GM18867 (cell line): Measurements from ENCODE around the gene CALML3.

Source experiments
- ATAC-seq: cut with Tn5 transposase; IDR thresholded peaks from one replicate; pipeline ENCODE4 v1.9.1; 2021; ENCODE audit warnings: mild to moderate bottlenecking, moderate library complexity; ENCODE audit not compliant: unreplicated experiment

The CALML3 gene

GRCh38 chr10:5523796-5524574 lies 776 bp upstream of the CALML3 start:
- no peak for ATAC-seq

- no peak for ATAC-seq
These were observed 990 bp downstream of the CALML3 start for GRCh38 chr10:5525561-5526341.

DNA sequence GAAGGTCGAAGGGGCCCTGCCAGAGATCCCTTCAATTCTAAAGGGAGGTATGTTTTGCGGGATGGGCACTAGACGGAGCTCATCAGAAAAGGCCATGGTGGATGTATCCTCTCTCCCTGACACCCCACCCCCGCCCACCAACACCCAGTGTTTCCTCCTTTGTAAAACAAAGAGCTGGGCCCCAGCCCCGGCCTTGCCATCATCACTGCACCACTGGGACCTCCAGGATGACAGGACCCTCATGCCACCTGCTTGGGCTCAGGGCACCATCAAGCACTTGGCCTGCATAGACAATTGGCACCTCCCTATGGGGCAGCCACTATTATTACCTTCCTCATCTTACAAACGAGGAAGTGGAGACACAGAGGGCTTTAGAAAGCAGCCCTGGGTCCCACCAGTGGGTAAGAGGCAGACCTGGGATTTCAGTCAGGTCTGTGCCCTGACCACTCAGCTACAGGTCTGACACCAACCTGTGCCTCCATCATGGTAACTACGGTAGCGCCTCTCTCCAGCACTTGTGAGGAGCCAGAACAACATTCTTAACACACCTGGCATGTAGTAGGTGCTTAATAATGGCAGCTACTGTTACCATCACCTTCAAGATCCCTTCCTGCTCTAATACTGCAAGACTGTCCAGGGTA lies 2.0 kb downstream of the CALML3 start:
- no peak for ATAC-seq

DNA sequence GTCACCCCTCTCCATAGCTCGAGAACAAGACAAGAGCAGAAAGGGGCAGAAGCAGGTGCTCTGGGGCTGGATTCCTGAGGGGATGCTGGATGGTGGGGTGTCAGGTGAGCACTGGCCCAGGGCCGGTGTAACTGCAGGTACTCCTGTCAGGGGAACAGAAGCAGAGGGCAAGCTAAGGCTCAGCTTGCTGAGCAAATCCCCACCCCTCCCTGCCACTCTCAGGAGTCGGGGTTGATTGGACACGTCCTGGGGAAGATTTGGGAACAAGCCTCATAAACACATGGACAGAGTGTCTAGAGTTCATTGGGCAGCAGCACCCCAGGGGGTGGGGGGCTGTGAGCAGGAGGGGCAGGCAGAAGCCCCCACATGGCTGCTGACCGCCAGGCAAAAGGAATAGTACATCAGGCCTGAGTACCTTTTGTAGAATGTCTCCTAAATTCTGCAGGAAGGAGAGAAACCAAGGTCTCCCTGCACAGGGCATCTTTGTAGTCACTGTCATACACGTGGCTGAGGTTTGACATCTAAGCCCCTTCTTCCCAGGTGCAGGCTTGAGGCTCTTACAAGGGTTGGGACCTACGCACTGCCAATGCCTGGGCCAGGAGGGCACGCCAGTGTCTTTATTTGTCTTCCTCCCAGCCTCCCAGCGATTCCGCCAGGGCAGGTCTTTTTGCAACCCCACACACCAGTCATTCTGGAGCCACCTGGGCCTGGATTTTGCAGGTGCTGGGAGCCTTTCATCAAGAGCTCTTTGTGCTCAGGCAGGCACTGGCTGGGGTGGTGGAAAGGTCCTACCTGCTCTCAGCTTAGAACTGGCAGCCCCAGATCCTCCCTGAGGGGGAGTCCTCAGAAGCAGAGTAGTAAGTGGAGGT lies 2.8 kb downstream of the CALML3 start:
- ATAC-seq, result no peak

GRCh38 chr10:5528989-5529701 lies 4.4 kb downstream of the CALML3 start:
- ATAC-seq, result no peak

GRCh38 chr10:5529702-5530411 lies 5.1 kb downstream of the CALML3 start:
- no peak for ATAC-seq

DNA sequence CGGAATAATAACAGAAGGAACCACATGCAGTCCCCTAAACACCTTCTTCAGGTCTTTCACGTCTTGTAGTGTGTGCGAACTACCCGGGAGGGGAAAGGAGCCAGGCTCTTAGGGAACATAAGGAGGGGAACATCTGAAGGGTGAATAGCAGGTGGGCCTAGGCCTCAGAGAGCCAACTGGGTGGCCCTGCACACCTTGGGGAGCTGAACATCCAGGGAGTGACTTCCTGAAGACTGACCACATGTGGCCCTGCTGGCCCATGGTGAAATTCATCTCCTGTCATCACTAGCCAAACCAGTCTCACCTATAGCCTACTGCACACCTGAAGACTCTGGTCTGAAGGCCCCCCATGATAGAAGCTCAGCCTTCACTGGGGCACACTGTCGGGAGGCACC lies 5.6 kb downstream of the CALML3 start:
- no peak for ATAC-seq

- no peak for ATAC-seq
These were observed 6.2 kb downstream of the CALML3 start for GRCh38 chr10:5530846-5531557.

GRCh38 chr10:5531558-5532306 lies 7.0 kb downstream of the CALML3 start:
- ATAC-seq, result no peak

GRCh38 chr10:5532307-5532605 lies 7.5 kb downstream of the CALML3 start:
- no peak for ATAC-seq

DNA sequence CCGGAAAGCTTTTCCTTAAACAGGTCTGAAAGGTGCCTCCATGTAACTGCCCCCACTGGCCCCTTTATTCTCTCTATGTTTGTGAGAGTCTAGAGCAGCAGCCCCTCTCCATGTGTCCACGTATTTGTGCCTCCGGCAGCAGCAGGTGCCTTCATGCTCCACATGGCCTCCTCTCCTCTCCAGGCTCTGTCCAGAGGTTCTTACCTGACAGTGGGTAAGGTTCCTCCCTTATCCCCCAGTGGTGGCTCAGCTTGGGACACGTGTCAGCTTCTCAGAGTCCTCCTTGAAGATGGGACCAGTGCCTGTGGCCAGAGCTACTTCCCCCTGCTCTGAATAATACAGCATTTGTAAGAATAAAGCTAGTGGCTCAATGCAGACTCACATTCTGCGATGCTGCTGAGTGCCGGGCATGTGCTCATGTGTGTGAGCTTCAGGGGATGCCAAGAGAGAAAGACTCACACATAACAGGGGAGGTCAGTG lies 7.9 kb downstream of the CALML3 start:
- ATAC-seq, result no peak

DNA sequence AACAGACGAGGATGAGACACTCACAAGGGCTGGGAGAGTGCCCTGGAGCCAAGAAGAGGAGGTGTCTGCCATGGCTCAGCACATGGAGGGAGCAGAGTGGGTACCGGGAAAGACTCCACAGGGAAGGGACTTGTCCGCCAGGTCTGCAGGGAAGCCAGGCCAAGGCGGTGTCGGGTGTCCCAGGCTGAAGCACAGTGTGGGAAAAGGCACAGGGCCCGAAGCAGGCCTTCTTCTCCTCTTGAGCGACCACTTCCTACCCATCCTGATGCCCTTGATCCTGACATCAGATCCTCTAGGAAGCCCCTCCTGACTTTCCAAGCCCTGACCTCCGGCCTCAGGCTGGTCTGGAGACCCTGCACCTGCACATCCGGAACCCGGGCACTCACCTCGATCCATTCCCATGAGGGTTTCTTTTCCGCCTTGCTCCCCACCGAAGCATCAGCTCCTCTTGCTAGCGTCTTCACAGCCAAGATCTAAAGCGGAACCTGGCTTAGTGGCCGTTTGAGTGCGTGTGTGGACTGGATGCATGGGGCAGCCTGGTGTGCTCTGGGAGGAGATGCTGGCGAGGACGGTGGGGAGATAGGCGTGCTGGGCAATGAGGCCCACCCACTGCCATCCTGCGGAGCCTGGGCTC lies 8.5 kb downstream of the CALML3 start:
- ATAC-seq, result no peak

GRCh38 chr10:5534051-5534821 lies 9.5 kb downstream of the CALML3 start:
- ATAC-seq, result no peak

- ATAC-seq, result no peak
These were observed 10.4 kb downstream of the CALML3 start for GRCh38 chr10:5534880-5535856.

- no peak for ATAC-seq
These were observed 11.8 kb downstream of the CALML3 start for GRCh38 chr10:5536486-5537081.

DNA sequence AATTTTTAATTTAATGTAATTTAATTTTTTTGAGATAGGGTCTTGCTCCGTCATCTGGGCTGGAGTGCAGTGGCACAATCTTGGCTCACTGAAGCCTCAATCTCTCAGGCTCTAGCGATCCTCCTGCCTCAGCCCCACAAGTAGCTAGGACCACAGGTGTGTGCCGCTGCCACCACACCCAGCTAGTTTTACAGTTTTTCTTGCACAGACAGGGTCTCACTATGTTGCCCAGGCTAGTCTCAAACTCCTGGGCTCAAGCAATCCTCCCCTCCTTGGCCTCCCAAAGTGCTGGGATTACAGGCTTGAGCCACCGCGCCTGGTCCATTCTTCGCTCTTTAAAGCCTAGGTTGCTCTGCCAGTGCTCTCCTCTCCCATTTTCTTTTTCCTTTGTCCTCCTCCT lies 12.9 kb downstream of the CALML3 start:
- ATAC-seq, result no peak
